IMR-90 (cell line): ENCODE measurements around the gene TBC1D10A. TPM values are rescaled to one million over a fixed set of nuclear protein-coding genes. Genes with fewer than 3 reads are reported as not detected.

Experiments used
- ATAC-seq: fragments of 200-7000 bp; cut with Tn5 transposase; 2 replicates; pipeline ENCODE4 v1.9.1; 2020; ENCODE audit warnings: low read depth, mild to moderate bottlenecking, moderate library complexity
- BruUV-seq: library from RNA; stranded (reverse); fragments of 400-500 nt; replicated peaks from 2 replicates; lab custom pipeline; 2021; lab: Mats Ljungman, UMichigan
- CTCF ChIA-PET: fragments of 300-600 bp; formaldehyde crosslinking; extraction: SDS; loops from one replicate; lab custom pipeline; 2021; ENCODE audit warnings: antibody characterized with exemption; lab: Yijun Ruan, JAX
- POLR2A ChIA-PET: fragments of 300-600 bp; sonication (Branson Sonifier 250); formaldehyde crosslinking; loops from one replicate; lab custom pipeline; 2022; ENCODE audit warnings: antibody characterized with exemption; ENCODE audit not compliant: unreplicated experiment; lab: Charles Lee
- DNase-seq: peaks from one replicate; pipeline ENCODE4 v3.0.0; 2013
- H2AFZ ChIP-seq: replicated peaks from 2 replicates; pipeline ENCODE3; 2013; ENCODE audit warnings: low read length, mild to moderate bottlenecking; ENCODE audit not compliant: poor library complexity
- H2AK5ac ChIP-seq: 2 replicates; pipeline ENCODE4 v1.6.1; 2013; ENCODE audit warnings: low read depth, low read length, inconsistent platforms
- H2AK9ac ChIP-seq: replicated peaks from 2 replicates; pipeline ENCODE3; 2013; ENCODE audit warnings: mild to moderate bottlenecking, low read depth, low read length, moderate library complexity; ENCODE audit not compliant: poor library complexity
- H2BK120ac ChIP-seq: 2 replicates; pipeline ENCODE4 v1.6.1; 2013; ENCODE audit warnings: low read depth, low read length, inconsistent platforms
- H2BK15ac ChIP-seq: 3 replicates; pipeline ENCODE4 v1.6.1; 2013; ENCODE audit warnings: low read depth, low read length, inconsistent platforms
- H2BK20ac ChIP-seq: 2 replicates; pipeline ENCODE4 v1.6.1; 2013; ENCODE audit warnings: low read depth, mild to moderate bottlenecking, inconsistent platforms, low read length, moderate library complexity
- H2BK5ac ChIP-seq: 2 replicates; pipeline ENCODE4 v1.6.1; 2013; ENCODE audit warnings: mild to moderate bottlenecking, low read depth, low read length, inconsistent platforms; ENCODE audit not compliant: poor library complexity, severe bottlenecking
- H3K14ac ChIP-seq: replicated peaks from 2 replicates; pipeline ENCODE4 v1.6.1; 2013; ENCODE audit warnings: low read depth, low read length, inconsistent platforms
- H3K18ac ChIP-seq: 2 replicates; pipeline ENCODE4 v1.6.1; 2013; ENCODE audit warnings: low read depth, low read length, control low read depth
- H3K23ac ChIP-seq: 2 replicates; pipeline ENCODE4 v1.6.1; 2013; ENCODE audit warnings: low read depth, low read length, inconsistent platforms
- H3K27ac ChIP-seq: 2 replicates; pipeline ENCODE4 v1.5.1; 2013; ENCODE audit warnings: mild to moderate bottlenecking, control low read depth, low read length; ENCODE audit not compliant: insufficient read depth
- H3K27me3 ChIP-seq: 2 replicates; pipeline ENCODE4 v1.6.1; 2013; ENCODE audit warnings: low read length; ENCODE audit not compliant: control insufficient read depth, insufficient read depth
- H3K36me3 ChIP-seq: 2 replicates; pipeline ENCODE4 v1.6.1; 2013; ENCODE audit warnings: low read length, mixed read lengths; ENCODE audit not compliant: control insufficient read depth, insufficient read depth
- H3K4ac ChIP-seq: 2 replicates; pipeline ENCODE4 v1.6.1; 2013; ENCODE audit warnings: low read depth, low read length, inconsistent platforms
- H3K4me1 ChIP-seq: 2 replicates; pipeline ENCODE4 v1.6.1; 2013; ENCODE audit warnings: low read length, mixed read lengths; ENCODE audit not compliant: control insufficient read depth, insufficient read depth
- H3K4me2 ChIP-seq: 2 replicates; pipeline ENCODE4 v1.6.1; 2013; ENCODE audit warnings: low read depth, mild to moderate bottlenecking, control low read depth, low read length, moderate library complexity
- H3K4me3 ChIP-seq: 2 replicates; pipeline ENCODE4 v1.5.1; 2013; ENCODE audit warnings: low read depth, mild to moderate bottlenecking, control low read depth, low read length, moderate library complexity; ENCODE audit not compliant: insufficient read depth
- H3K56ac ChIP-seq: 2 replicates; pipeline ENCODE4 v1.6.1; 2013; ENCODE audit warnings: low read length, inconsistent platforms; ENCODE audit not compliant: insufficient read depth; ENCODE audit errors: extremely low read depth
- H3K79me1 ChIP-seq, 2 experiments: 2 replicates each; pipeline ENCODE4 v1.6.1; 2013; ENCODE audit warnings: low read length in 2 of 2, inconsistent platforms in 1 of 2, low read depth in 1 of 2
- H3K9ac ChIP-seq: 2 replicates; pipeline ENCODE4 v1.6.1; 2013; ENCODE audit warnings: low read depth, low read length, control low read depth
- H3K9me1 ChIP-seq: 2 replicates; pipeline ENCODE4 v1.6.1; 2013; ENCODE audit warnings: low read length, inconsistent platforms; ENCODE audit not compliant: insufficient read depth
- H3K9me3 ChIP-seq: 2 replicates; pipeline ENCODE4 v1.6.1; 2013; ENCODE audit warnings: low read length; ENCODE audit not compliant: control insufficient read depth, insufficient read depth
- H4K20me1 ChIP-seq: 2 replicates; pipeline ENCODE4 v1.6.1; 2013; ENCODE audit warnings: low read length, inconsistent platforms; ENCODE audit not compliant: insufficient read depth
- H4K5ac ChIP-seq: 2 replicates; pipeline ENCODE4 v1.6.1; 2013; ENCODE audit warnings: mild to moderate bottlenecking, low read depth, low read length, control low read depth
- H4K8ac ChIP-seq, 2 experiments: 2 replicates each; pipeline ENCODE4 v1.6.1; 2013; ENCODE audit warnings: low read depth in 2 of 2, low read length in 2 of 2, control low read depth in 1 of 2, inconsistent platforms in 1 of 2
- H4K91ac ChIP-seq: 2 replicates; pipeline ENCODE4 v1.6.1; 2013; ENCODE audit warnings: low read depth, low read length, inconsistent platforms; ENCODE audit not compliant: insufficient read depth
- NFE2L2 ChIP-seq: fragments of 150-350 bp; IDR thresholded peaks from 2 replicates; pipeline ENCODE4 v1.6.1; 2016; ENCODE audit warnings: low read depth, mild to moderate bottlenecking, low read length
- WGBS, 2 experiments: methylation state at CpG; one replicate each; pipeline versions ENCODE4 v1.1.5 to v1.1.7; 2013; ENCODE audit warnings: missing lambda C conversion rate in 2 of 2; ENCODE audit not compliant: insufficient read length in 1 of 2; ENCODE audit errors: extremely low coverage in 2 of 2; 5-methylcytosine and 5-hydroxymethylcytosine counted together
- dilution Hi-C: fragments of 300-500 bp; cut with HindIII; formaldehyde crosslinking; loops from one replicate; pipeline ENCODE4 v1.14.3; 2018; ENCODE audit warnings: low sequenced_read_pairs; ENCODE audit not compliant: unreplicated experiment
- in situ Hi-C: fragments of 300-500 bp; cut with MboI; formaldehyde crosslinking; loops from 3 replicates; pipeline ENCODE4 v1.14.3; 2019; ENCODE audit warnings: low sequenced_read_pairs, inconsistent platforms, mixed read lengths
- intact Hi-C: fragments of 100-400 bp; cut with micrococcal nuclease; formaldehyde crosslinking; loops from 2 replicates; pipeline ENCODE4 v1.10.0; 2022
- polyA plus RNA-seq, 3 experiments: library from polyadenylated mRNA; depleted of rRNA; stranded (reverse); fragments of >200 nt; gene quantifications; 2 replicates each; pipeline ENCODE4 v1.2.3, GENCODE V29; 2012; ENCODE audit warnings: low replicate concordance in 1 of 3
- total RNA-seq: library from RNA; depleted of rRNA; stranded (reverse); fragments of >200 nt; gene quantifications from 2 replicates; pipeline ENCODE4 v1.2.3, GENCODE V29; 2012

Gene TBC1D10A
- total and polyA plus RNA-seq, 2 of the 4 experiments (the other 2 are of a cell fraction) = 16.3 to 33.1 TPM

DNA sequence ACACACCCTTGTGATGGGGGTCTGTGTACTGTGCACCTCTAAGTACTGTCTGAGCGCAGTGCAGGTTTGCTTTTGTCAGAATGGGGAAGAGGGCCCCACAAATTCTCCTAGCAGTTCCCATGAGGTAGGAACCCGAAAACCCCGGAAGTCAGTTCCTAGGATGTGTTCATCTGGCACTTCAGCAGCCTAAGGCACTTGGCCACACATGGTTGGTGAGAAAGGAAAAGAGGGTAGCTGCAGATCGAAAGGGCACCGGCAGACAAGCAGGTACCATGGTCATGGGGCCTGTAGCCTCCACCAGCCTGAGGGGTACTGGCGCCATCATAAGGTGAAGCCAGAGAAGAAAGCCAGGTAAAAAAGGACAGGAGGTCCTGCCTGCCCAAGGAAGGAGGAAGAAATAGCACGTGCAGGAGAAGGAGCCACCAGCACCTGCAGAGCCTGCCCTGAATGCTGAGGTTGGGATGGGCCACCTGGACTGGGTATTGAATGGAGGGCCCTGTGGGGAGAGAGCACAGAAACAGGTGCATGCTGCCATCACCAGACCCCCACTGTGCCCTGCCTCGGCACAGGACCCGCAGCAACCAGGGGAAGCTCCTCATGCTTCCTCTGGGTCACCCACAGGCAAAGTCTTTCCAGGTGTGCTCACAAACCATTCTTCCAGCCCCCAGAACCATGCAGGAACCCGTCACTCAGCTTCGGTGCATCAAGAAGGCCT lies 29.3 kb downstream of the TBC1D10A start:
- peaks cover 22% of the 10 kb centered on the region for H4K20me1 ChIP-seq
- H3K56ac ChIP-seq = no peak overlapping the region
- TF ChIP-seq NFE2L2 = no peak
- H3K27ac ChIP-seq = no peak overlapping the region
- no peak for DNase-seq
- no peak overlapping the region for H2BK120ac ChIP-seq
- peaks cover 20 to 28% of the 10 kb centered on the region in 2 experiments for H3K79me1 ChIP-seq
- dilution Hi-C loops (no loop called here), in situ Hi-C loops (no loop called here), intact Hi-C loops (no loop called here)
- no peak overlapping the region for H3K9ac ChIP-seq
- no peaks in the 10 kb centered on the region for H3K27me3 ChIP-seq
- H3K18ac ChIP-seq = no peak overlapping the region
- ChIA-PET POLR2A (no interaction called here), CTCF (no interaction called here)
- H2AFZ ChIP-seq = no peak overlapping the region
- H3K9me3 ChIP-seq = no peaks in the 10 kb centered on the region
- no peak overlapping the region for H3K4me3 ChIP-seq
- H3K4me2 ChIP-seq = no peak overlapping the region
- ATAC-seq = no peak
- no peaks in the 10 kb centered on the region; the same call in 1 of the 2 replicates for H3K9me1 ChIP-seq
- WGBS, 2 experiments = 92% methylated on average over 9 of the region's 11 CpGs; no CpG with 5 or more reads in 1 of the 2 experiments
- H4K5ac ChIP-seq = no peak overlapping the region
- no peak overlapping the region for H2BK15ac ChIP-seq
- H2BK20ac ChIP-seq = no peak overlapping the region
- no peak overlapping the region for H4K8ac ChIP-seq
- H2AK9ac ChIP-seq = no peak overlapping the region
- no peak overlapping the region for H3K23ac ChIP-seq
- BruUV-seq = no TSS peak
- H3K4me1 ChIP-seq = peaks cover 5% of the 10 kb centered on the region; the same call in 1 of the 2 replicates
- no peak overlapping the region for H3K14ac ChIP-seq
- no peak overlapping the region for H2BK5ac ChIP-seq
- no peak overlapping the region for H2AK5ac ChIP-seq
- no peak overlapping the region for H4K91ac ChIP-seq
- H3K36me3 ChIP-seq = peaks cover 81% of the 10 kb centered on the region
- no peak overlapping the region for H3K4ac ChIP-seq
